T-helper 2 cell treated with Interferon-gamma antibody and Interleukin-4, amounts not matched to agents 100 ng/mL and 5 ng/mL, for 36 hours (primary cell): Measurements from ENCODE around the gene RPL35A. TPM values are rescaled to one million over a fixed set of nuclear protein-coding genes. Genes with fewer than 3 reads are reported as not detected.
"Not testable (repeated sequence)": the region's sequence is repeated elsewhere in the genome, so short reads cannot be mapped to it uniquely, and the experiment has no call there.

Experiments
- intact Hi-C: fragments of 100-400 bp; cut with micrococcal nuclease; formaldehyde crosslinking; loops from one replicate; pipeline ENCODE4 v1.15.1; 2023
- total RNA-seq: library from RNA; stranded (reverse); gene quantifications from 2 replicates; pipeline ENCODE4 v1.2.3, GENCODE V29; 2022

RPL35A gene
- 1,079 and 1,083 TPM in 2 replicates for total RNA-seq

- intact Hi-C loops, result loop anchor here (1.0 to 10.0 kb wide), 5 partner anchors 10 to 215 kb away; partner anchors contain the start of genes LMLN, LRCH3 and RUBCN
Measured at GRCh38 chr3:197949778-197950676, at the start of gene RPL35A. RPL35A (plus strand) TSS chr3:197950190; CDS start chr3:197950968, 778 bp downstream.

DNA sequence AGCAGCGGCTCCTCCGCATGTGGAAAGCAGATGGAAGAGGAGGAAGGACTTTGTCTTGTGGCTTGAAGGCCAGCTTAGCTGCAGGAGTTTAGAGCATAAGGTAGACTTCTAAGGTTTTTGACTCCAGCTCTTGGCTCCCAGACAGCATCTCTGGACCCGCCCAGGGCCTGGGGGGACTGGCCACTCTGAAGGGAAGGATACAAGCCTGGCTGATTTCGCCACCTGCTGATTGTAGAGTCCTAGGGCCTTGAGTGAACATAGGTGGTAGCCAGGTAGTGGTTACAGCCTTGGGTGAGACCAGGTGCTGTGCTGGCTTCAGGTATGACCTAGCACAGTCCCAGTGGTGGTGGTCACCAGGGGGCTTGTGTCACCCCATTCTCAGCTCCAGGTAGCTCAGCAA is 48.4 kb upstream of the RPL35A start:
- intact Hi-C loops, result loop anchor here (10.0 kb wide), 1 partner anchor 173 kb away; no protein-coding TSS in a partner anchor

DNA sequence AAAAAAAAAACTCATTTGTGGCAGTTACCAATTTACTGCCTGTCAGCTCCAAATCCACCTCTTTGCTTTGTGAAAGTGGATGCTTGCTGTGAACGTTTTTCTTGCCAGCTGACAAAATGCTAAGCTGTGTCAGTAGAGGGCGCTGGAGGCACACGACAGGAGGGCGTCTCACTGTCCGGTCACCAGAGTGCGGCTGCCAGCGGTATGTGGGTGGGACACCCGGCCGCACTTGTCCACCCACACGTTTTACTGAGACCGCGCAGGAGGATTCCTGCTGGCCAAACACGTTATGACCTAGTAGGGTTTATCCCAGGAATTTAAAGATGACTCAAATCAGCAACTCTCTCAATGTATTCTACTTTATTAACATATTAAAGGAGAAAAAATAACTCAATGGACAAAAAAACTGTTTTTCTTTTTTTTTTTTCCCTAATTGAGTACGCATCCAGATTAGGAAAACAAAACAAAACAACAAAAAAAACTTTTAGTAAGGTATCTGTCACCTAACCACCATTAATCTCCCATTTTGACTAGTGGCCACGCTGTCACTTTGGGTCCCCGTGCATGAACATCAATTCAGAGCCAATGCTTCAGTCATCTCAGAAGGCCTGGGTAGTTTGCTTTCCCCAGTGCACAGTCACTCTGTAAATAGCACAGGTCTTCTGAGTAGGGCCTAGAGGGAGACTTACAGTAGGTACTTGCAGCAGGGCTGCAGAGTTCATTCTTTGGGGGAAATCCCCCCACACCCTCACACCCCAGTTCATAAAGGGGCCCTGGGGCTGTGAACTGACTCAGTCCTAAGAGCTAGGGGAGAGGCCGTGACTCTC is 43.8 kb upstream of the RPL35A start:
- intact Hi-C loops, result loop anchor here (1.0 to 10.0 kb wide), 2 partner anchors 37 to 169 kb away; no protein-coding TSS in a partner anchor

DNA sequence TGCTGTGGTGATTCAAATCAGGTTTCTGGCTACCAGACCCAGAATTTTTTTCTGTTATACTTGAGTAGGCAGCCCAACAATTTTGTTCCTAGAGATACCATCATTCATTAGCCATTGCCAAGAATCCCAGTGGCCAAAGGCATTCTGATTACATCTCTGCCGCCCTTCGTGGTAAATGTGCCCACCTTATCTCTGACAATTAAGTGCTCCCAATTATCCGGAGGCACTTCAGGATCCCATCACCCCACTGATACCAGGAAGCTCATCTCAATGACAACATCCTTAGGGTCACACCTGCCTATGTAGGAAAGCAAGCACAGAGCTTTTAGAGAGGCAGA is 43.2 kb upstream of the RPL35A start:
- intact Hi-C loops, result loop anchor here (1.0 to 10.0 kb wide), 2 partner anchors 36 to 168 kb away; no protein-coding TSS in a partner anchor

DNA sequence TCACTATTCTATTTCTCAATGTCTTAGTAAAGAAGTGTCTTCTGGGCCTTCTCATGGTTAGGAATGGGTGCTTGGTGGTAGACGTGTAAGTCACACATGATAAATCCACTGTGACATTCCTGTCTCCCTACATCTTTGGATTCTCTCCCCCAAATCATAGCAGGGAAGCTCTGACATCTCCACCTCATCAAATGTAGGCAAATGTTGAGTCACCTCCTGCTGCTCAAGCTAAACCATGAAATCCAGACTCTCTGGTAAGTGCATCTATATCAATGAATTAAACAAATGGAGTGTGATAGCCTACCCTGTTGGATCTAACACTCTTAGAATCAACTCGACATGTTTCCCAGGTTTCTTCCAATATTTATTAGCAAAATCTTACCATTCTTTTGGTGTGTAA is 42.8 kb upstream of the RPL35A start:
- intact Hi-C loops, result loop anchor here (10.0 kb wide), 1 partner anchor 168 kb away; no protein-coding TSS in a partner anchor

GRCh38 chr3:197908550-197908949 is 41.4 kb upstream of the RPL35A start:
- intact Hi-C loops, result loop anchor here (10.0 kb wide), 1 partner anchor 166 kb away; no protein-coding TSS in a partner anchor

DNA sequence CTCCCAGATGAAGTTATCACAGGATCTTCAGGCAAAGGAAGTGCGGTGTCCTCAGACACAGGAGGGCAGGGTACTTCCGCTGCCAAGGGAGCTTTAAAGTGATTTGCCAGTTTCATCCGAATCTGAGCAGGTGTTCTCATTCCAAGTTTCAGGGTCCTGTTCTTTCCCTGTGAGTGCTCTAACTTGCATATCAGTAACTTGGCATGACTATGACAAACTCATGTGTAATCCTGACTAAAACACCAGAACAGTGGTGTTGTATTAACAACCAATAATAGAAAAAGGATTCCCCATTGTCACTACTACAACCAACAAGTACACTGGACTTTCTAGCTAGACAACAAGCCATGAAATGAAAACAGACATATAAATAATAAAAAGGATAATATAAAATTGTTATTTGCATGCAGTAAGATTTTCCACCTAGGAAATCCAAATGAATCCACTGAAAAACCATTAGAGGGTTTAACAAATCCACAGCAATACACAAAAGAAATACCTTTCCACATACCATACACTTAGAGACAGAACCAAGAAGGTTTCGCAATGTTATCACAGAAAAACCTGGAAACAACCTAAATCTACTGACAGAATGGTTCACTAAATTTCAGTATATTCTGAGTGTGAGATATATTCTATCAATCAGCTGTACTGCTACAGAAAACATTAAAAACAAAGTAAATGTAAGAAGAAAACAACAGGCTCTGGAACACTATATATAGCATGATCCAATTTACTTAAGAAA is 40.9 kb upstream of the RPL35A start:
- intact Hi-C loops, result loop anchor here (10.0 kb wide), 1 partner anchor 166 kb away; no protein-coding TSS in a partner anchor

- intact Hi-C loops, result no loop called here
Measured at GRCh38 chr3:197912741-197913476, 37.1 kb upstream of the RPL35A start.

DNA sequence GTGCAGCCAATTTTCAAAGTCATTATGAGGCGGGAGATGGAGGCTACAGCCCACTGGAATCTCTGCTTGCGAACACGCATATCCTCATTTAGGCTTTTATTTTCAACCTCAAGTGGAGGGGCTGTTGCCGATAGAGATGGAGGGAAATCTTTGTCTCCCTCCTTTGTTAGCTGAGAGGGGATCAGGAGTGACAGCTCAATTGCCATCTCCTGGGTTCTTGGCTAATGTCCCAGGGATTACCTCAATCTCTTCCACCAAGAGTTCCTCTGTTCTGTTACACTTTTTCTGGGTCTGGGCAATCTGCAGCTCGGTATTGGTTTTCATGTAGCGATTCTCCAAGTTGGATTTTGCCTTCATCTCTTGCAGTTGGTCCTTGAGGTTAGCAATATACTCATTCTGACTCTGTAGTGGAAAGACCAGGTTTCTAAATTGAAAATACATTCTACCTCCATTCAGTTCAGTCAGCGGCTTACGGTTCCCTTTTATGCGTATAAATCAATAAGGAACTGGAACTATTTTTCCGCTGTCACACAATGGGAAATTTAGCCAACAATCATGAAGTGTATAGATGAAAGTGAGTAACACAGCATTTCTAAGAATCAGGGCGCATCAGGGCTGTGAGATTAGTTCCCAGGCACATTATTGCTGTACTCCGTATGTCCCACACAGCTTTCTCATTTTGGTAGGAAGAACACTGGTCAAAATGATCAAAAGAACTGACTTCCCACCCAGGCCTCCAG is 36.2 kb upstream of the RPL35A start:
- intact Hi-C loops, result no loop called here

GRCh38 chr3:197921429-197922275 is 28.3 kb upstream of the RPL35A start:
- intact Hi-C loops, result not testable (repeated sequence)

DNA sequence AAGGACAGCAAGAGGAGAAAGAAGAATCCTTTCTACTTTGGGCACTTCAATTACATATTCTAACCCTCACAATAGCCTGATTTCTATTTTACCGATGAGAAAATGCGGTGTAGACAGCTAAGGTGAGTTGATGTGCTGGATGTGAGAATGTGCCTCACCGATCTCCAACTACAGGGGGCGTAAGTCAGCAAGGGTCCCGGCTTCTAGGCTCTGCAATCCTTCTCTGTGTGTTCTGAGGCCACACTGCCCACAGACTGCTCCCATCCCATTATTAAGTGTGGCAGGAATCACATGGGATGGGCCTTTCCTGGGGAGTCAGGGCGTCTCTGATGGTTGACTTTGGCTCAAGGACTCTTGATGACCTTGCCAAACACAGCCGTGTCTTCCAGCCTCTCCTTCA is 23.6 kb upstream of the RPL35A start:
- intact Hi-C loops, result no loop called here

DNA sequence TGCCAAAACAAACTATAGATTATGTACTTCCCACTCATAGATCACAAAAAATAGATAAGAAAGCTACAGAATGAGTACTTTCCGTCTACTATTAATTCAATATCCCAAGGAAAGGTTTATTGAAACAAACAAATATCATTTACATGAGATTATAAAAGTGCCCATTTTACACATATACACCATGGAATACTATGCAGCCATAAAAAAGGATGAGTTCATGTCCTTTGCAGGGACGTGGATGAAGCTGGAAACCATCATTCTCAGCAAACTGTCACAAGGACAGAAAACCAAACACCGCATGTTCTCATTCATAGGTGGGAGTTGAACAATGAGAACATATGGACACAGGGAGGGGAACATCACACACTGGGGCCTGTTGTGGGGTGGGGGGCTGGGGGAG is 22.4 kb upstream of the RPL35A start:
- intact Hi-C loops, result not testable (repeated sequence)

- intact Hi-C loops, result no loop called here
Measured at GRCh38 chr3:197936819-197937384, 13.1 kb upstream of the RPL35A start.

DNA sequence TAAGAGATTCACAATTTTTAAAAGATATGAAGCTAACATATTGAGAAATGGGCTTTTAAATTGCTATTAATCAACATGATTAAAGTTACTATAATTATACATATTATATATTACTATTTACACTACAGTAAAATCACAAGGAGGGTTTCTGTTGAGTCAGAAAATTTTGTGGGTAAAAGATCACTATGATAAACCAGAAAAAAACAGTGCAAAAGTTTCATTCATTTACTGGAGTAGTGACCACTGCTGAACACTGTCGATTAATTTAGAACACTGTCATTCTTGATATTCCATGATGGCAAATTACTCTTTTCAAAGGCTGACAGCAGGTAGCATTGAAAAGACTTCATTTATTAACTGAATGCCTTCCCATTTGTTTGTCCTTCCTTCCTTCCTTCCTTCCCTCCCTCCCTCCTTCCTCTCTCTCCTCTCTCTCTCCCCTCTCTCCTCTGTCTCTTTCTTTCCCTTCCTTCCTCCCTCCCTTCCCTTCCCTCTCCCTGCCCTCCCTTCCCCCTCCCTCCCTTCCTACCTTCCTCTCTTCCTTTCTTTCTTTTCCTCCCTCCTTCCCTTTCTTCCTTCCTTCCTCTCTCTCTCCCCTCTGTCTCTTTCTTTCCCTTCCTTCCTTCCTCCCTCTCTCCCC is 9.1 kb upstream of the RPL35A start:
- intact Hi-C loops, result loop anchor here (10.0 kb wide), 1 partner anchor 206 kb away; the partner anchor contains the start of gene RUBCN

GRCh38 chr3:197942956-197943556 is 6.9 kb upstream of the RPL35A start:
- intact Hi-C loops, result loop anchor here (1.0 to 10.0 kb wide), 2 partner anchors 37 to 208 kb away; partner anchors contain the start of gene RUBCN

DNA sequence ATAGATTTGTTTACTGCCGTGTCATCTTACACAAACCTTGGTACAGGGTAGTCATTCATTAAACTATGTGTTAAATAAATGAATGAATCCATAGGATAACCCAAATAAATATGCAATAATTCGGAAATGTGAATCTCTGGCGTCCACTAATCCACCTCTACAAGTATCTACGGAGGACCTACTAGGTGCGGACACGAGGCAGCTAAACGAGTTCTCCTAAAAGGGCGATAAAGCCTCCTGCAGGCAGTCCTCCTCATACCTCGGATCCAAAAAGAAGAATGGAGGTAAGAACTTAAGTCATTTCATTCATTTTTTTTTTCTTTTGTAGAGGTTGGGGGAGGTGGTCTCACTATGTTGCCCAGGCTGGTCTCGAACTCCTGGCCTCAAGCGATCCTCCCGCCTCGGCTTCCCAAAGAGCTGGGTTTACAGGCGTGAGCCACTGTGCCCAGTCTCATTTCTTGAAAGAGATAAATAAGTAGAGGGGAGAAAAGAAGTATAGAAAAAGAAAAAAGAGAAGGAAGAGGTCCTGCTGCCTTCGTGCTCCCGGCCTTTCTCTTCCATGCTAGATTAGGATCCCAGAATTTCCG is 706 bp upstream of the RPL35A start:
- intact Hi-C loops, result loop anchor here (5.0 to 10.0 kb wide), 3 partner anchors 102 to 214 kb away; partner anchors contain the start of genes LRCH3 and RUBCN

- intact Hi-C loops, result loop anchor here (1.0 to 10.0 kb wide), 2 partner anchors 10 to 124 kb away; partner anchors contain the start of gene LMLN
Measured at GRCh38 chr3:197950677-197951061, 679 bp downstream of the RPL35A start.
